Uterus (tissue), 4 donors: ENCODE measurements around the gene GREB1L. TPM values are rescaled to one million over a fixed set of nuclear protein-coding genes. Genes with fewer than 3 reads are reported as not detected.

Source experiments
- DNase-seq, 2 donors: peaks; one replicate each; pipeline ENCODE4 v3.0.0-alpha.2; 2019 to 2020
- H3K27ac ChIP-seq, 2 donors: fragments of 200-600 bp; sonication (generic); 1 replicate in 1 of 2; 2 replicates in 1 of 2; pipeline ENCODE4 v1.5.1; 2016 to 2018
- H3K27me3 ChIP-seq, 2 donors: fragments of 200-600 bp; sonication (generic); one replicate each; pipeline ENCODE4 v1.5.1; 2018 to 2019; ENCODE audit warnings: control low read depth in 1 of 2
- H3K36me3 ChIP-seq, 2 donors: fragments of 200-600 bp; sonication (generic); one replicate each; pipeline ENCODE4 v1.5.1; 2019; ENCODE audit warnings: control low read depth in 1 of 2
- H3K4me1 ChIP-seq, 2 donors: fragments of 200-600 bp; sonication (generic); one replicate each; pipeline ENCODE4 v1.5.1; 2018 to 2019; ENCODE audit warnings: control low read depth in 1 of 2
- H3K4me3 ChIP-seq, 2 donors: fragments of 200-600 bp; sonication (generic); 1 replicate in 1 of 2; 2 replicates in 1 of 2; pipeline ENCODE4 v1.5.1; 2018 to 2019; ENCODE audit warnings: mild to moderate bottlenecking in 1 of 2
- H3K9me3 ChIP-seq, 2 donors: fragments of 200-600 bp; sonication (generic); one replicate each; pipeline ENCODE4 v1.5.1; 2019; ENCODE audit warnings: control low read depth in 1 of 2
- POLR2A ChIP-seq, 2 donors: fragments of 450-650 bp; IDR thresholded peaks; one replicate each; pipeline ENCODE4 v1.6.1; 2016; ENCODE audit warnings: antibody characterized with exemption in 2 of 2, mild to moderate bottlenecking in 1 of 2, moderate library complexity in 1 of 2
- intact Hi-C: fragments of 100-400 bp; cut with DNase I; formaldehyde crosslinking; loops from one replicate; pipeline ENCODE4 v1.15.1; 2023; ENCODE audit warnings: low total_unique reads
- total RNA-seq, 4 donors: library from RNA; depleted of rRNA in 3 of 4; stranded (reverse); fragments of >200 nt in 3 of 4; gene quantifications; one replicate each; pipeline versions ENCODE4 v1.1.0 to v1.2.4, GENCODE V29; 2014 to 2023
- TF ChIP-seq, protein P1 (sequence below), 4 experiments: fragments of 200-600 bp in 2 of 4; fragments of 450-650 bp in 2 of 4; sonication (generic) in 2 of 4; IDR thresholded peaks; one replicate each; pipeline ENCODE4 v1.5.1; 2016 to 2019; ENCODE audit warnings: antibody characterized with exemption in 4 of 4, mild to moderate bottlenecking in 2 of 4, moderate library complexity in 1 of 4
- donor health status: DM: yes; HTN: yes; CAD: no.

Gene GREB1L
- total RNA-seq, 4 donors from 2014 or later, result 4.1 to 15.3 (median 9.2) TPM

DNA sequence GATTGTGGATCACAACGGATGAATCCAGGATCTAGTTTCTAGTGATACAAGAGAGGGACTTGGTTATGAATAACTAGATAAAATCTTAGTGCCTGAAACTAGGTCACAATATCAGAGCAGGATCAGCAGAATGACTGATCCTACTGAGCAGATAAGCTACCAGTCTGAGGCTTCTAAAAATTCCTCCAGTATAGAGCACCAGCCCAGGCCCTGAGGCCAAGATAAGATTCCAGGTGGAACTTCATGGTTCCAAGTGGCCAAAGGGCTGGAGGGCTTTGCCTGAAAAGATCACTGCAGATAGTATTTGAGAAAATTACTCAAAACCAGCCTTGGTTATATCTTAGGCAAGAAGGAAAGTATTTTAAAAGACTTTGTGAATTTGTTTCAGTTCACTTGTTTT, 162.4 kb downstream of the GREB1L start:
- TF ChIP-seq POLR2A (IDR thresholded peaks at IDR 0.05), result no peak
- TF ChIP-seq, protein P1, sequence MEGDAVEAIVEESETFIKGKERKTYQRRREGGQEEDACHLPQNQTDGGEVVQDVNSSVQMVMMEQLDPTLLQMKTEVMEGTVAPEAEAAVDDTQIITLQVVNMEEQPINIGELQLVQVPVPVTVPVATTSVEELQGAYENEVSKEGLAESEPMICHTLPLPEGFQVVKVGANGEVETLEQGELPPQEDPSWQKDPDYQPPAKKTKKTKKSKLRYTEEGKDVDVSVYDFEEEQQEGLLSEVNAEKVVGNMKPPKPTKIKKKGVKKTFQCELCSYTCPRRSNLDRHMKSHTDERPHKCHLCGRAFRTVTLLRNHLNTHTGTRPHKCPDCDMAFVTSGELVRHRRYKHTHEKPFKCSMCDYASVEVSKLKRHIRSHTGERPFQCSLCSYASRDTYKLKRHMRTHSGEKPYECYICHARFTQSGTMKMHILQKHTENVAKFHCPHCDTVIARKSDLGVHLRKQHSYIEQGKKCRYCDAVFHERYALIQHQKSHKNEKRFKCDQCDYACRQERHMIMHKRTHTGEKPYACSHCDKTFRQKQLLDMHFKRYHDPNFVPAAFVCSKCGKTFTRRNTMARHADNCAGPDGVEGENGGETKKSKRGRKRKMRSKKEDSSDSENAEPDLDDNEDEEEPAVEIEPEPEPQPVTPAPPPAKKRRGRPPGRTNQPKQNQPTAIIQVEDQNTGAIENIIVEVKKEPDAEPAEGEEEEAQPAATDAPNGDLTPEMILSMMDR (IDR thresholded peaks at IDR 0.05), result no peak
- no peaks in the 10 kb centered on the region for H3K9me3 ChIP-seq
- H3K27me3 ChIP-seq, result no peaks in the 10 kb centered on the region
- DNase-seq, result no peak
- no peak overlapping the region for H3K4me3 ChIP-seq
- no peaks in the 10 kb centered on the region for H3K4me1 ChIP-seq
- intact Hi-C loops, result no loop called here
- H3K27ac ChIP-seq, result no peak overlapping the region
- no peaks in the 10 kb centered on the region for H3K36me3 ChIP-seq

DNA sequence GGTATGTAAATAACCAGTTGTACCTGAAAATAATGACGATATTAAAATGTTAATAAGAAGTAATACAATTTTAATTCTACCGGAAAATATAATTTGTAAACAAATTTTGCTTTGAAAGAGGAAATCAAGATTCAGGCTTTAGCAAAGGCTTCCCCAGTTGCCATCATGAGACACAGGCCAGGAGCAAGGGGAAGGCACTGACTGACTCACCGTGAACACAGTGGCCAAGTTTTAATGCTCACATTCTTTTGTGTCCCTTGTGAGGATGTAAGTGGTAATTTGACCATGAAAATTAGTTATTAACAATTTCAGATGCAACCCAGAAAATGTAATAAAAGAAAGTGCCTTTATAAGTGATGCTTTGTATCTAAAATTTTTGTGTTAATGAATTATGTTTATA, 164.1 kb downstream of the GREB1L start:
- TF ChIP-seq, protein P1 (IDR thresholded peaks at IDR 0.05), result no peak
- TF ChIP-seq POLR2A (IDR thresholded peaks at IDR 0.05), result no peak
- DNase-seq, result no peak
- intact Hi-C loops, result no loop called here
- Histone ChIP-seq H3K36me3 (no peaks in the 10 kb centered on the region), H3K4me1 (no peaks in the 10 kb centered on the region), H3K27ac (no peak overlapping the region), H3K4me3 (no peak overlapping the region), H3K9me3 (no peaks in the 10 kb centered on the region), H3K27me3 (no peaks in the 10 kb centered on the region)

DNA sequence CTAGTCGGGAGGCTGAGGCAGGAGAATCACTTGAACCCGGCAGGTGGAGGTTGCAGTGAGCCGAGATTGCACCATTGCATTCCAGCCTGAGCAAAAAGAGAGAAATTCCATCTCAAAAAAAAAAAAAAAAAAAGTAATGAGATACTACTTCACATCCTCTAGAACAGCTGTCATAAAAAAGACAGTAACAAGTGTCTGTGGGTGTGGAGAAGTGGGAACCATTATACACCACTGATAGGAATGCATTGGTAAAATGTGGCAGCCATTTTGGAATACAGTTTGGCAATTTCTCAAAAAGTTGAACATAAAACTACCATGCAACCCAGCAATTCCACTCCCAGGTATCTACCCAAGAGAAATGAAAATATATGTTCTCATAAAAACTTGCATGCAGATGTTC, 166.6 kb downstream of the GREB1L start:
- no peak for DNase-seq
- intact Hi-C loops, result no loop called here

DNA sequence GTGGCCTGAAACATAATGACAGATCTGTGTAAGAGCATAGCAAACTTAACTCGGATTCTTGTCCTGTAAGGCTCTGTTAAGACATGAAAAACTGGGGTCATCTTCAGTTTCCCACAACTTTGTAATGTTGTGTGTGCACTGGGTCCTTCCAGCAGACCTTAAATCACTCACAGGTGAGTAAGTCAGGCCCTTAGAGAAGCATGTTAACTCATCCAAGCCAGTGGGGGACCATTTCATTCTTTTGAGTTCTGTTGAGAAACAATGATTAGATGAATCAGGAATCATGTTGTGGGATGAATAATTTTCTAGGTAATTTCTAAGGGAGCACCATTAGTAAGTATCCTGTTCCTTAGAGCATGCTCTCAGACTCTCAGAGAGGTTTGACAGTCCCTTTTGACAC, 191.4 kb downstream of the GREB1L start:
- no peak overlapping the region for H3K27ac ChIP-seq
- H3K27me3 ChIP-seq, result no peaks in the 10 kb centered on the region
- no peak overlapping the region for H3K4me3 ChIP-seq
- no peak for DNase-seq
- H3K9me3 ChIP-seq, result no peaks in the 10 kb centered on the region
- intact Hi-C loops, result no loop called here
- no peaks in the 10 kb centered on the region for H3K36me3 ChIP-seq
- no peaks in the 10 kb centered on the region for H3K4me1 ChIP-seq
- no peak for TF ChIP-seq POLR2A (IDR thresholded peaks at IDR 0.05)
- TF ChIP-seq, protein P1 (IDR thresholded peaks at IDR 0.05), result no peak

More for the DNA sequence above, 166.6 kb downstream of the GREB1L start:
- TF ChIP-seq, protein P1 (IDR thresholded peaks at IDR 0.05), result no peak
- no peak for TF ChIP-seq POLR2A (IDR thresholded peaks at IDR 0.05)
- Histone ChIP-seq H3K27me3 (no peaks in the 10 kb centered on the region), H3K36me3 (no peaks in the 10 kb centered on the region), H3K4me1 (no peaks in the 10 kb centered on the region), H3K9me3 (no peaks in the 10 kb centered on the region), H3K4me3 (no peak overlapping the region), H3K27ac (no peak overlapping the region)

DNA sequence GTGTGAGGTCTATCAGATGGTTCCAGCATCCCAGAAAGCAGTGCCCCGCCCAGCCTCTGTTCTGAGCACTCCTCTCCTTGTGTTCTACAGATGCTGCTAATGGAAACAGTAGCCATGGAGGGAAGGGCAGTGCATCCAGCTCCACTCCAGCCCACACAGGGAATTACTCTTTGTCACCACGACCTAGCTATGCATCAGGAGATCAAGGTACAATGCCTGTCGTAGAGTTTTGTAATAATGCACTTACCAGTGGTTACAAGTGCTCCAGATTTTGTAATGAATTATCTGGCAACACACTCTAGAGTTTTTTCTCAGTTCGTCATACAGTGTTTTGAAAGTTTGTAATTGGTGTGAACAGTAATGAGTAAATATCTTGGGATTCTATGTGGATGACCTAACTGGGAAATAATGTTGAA, 197.4 kb downstream of the GREB1L start:
- intact Hi-C loops, result no loop called here
- H3K36me3 ChIP-seq, result no peaks in the 10 kb centered on the region
- H3K27me3 ChIP-seq, result no peaks in the 10 kb centered on the region
- TF ChIP-seq, protein P1 (IDR thresholded peaks at IDR 0.05), result no peak
- no peak for TF ChIP-seq POLR2A (IDR thresholded peaks at IDR 0.05)
- H3K4me3 ChIP-seq, result no peak overlapping the region
- no peak overlapping the region for H3K27ac ChIP-seq
- no peaks in the 10 kb centered on the region for H3K9me3 ChIP-seq
- DNase-seq, result no peak
- no peaks in the 10 kb centered on the region for H3K4me1 ChIP-seq
